Astrocyte of the spinal cord (primary cell): Measurements from ENCODE around the gene DNAH11.

ENCODE experiments used
- DNase-seq: peaks from one replicate; pipeline ENCODE4 v3.0.0; 2011; ENCODE audit warnings: low read depth, low spot score
- H3K4me3 ChIP-seq: 2 replicates; pipeline ENCODE4 v1.5.1; 2011; ENCODE audit warnings: low read depth, mild to moderate bottlenecking, low read length, moderate library complexity
- in situ Hi-C: cut with HindIII; loops from 2 replicates; pipeline ENCODE4 v1.10.0; 2017; ENCODE audit warnings: low sequenced_read_pairs
- TF ChIP-seq, protein P1 (sequence below): IDR thresholded peaks from 2 replicates; pipeline ENCODE4 v1.5.1; 2012; ENCODE audit warnings: low read depth, mild to moderate bottlenecking, low read length, inconsistent platforms

DNAH11 gene

DNA sequence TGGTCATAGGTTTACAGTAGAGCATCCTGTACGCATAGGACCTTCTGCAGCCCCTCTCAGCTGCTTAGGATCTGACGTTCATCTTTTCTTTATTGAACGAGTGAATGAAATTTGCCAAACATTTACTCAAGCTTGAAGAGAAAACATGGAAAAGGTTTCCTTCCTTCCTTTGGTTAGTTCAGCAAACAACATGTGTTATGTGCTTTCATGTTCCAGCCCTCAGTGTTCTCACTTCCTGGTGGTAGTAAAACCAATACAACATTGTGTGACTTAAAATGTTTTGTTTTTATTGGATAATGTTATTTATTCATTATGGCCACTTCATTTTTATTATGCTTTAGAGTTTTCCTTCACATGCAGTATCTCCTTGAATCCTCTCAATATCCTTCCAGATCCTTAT, 404.2 kb downstream of the DNAH11 start:
- in situ Hi-C loops: no loop called here
- TF ChIP-seq, protein P1, sequence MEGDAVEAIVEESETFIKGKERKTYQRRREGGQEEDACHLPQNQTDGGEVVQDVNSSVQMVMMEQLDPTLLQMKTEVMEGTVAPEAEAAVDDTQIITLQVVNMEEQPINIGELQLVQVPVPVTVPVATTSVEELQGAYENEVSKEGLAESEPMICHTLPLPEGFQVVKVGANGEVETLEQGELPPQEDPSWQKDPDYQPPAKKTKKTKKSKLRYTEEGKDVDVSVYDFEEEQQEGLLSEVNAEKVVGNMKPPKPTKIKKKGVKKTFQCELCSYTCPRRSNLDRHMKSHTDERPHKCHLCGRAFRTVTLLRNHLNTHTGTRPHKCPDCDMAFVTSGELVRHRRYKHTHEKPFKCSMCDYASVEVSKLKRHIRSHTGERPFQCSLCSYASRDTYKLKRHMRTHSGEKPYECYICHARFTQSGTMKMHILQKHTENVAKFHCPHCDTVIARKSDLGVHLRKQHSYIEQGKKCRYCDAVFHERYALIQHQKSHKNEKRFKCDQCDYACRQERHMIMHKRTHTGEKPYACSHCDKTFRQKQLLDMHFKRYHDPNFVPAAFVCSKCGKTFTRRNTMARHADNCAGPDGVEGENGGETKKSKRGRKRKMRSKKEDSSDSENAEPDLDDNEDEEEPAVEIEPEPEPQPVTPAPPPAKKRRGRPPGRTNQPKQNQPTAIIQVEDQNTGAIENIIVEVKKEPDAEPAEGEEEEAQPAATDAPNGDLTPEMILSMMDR: no peak
- no peak overlapping the region for H3K4me3 ChIP-seq
- no peak for DNase-seq

DNA sequence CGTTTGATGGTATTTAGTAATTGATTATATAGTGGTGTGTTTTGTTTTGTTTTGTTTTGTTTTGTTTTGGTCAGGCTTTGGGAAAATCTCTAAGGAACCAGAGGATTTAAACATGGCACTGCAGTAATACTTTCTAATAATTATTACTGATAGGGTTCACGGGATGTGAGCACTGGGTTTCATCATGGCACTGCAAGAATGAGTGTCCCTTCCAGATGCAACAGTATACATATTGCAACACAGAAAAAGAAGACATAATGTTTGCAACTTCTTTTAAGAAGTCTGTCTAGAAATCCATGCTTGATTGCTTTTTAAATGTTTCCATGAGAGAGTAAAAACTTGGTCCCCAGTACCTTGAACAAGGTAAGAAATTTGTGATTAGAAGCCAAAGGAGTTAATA, 405.1 kb downstream of the DNAH11 start:
- TF ChIP-seq, protein P1: no peak
- DNase-seq: no peak
- in situ Hi-C loops: no loop called here
- H3K4me3 ChIP-seq: no peak overlapping the region

DNA sequence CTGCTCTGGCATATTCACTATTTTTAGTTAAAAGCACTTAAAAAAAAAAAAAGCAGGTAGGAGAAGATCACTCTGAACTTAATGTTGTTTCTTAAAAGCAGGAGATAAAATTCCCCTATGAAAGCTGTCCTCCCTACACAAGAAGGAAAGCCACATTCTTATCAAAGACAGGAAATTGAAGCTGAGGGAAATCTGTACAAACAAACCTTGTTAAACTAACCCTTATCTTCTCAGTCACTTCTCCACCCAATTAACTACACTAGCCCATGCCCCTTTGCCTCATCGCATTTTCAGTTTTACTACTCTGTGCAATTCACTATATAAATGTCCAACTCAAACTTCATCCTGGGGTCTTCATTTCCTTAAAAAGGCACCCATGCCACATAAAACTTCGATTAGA, 405.5 kb downstream of the DNAH11 start:
- H3K4me3 ChIP-seq: no peak overlapping the region
- no peak for DNase-seq
- TF ChIP-seq, protein P1: no peak
- in situ Hi-C loops: no loop called here

DNA sequence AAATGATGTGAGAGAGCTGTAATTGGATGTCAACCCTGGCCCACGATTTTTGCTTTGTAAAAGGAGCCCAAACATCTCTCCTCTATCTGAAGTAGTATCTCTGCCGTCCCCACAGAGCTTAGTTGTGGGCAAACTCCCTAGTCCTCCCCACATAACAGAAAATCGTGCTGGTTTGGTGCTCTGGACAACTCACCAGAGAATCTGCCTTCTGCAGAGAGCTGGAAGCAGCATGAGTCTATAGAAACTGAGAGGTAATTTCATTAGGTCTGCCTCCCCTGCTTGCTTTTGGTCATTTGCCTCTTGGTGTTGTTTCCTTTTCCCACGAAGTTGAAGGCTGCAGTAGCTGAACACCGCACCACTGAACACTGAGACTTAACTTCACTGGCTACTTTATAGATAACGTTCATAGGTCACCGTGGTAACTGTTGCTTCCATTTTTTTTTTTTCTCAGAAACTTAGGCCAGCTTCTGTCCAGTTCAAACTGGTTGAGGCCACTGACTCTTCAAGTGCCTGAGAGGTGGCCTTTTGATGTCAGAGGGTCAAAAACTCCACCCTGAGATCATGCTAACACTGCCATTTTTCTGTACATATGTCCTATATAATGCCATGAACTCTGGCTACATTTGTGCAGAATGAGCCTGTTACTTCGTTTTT, 406.2 kb downstream of the DNAH11 start:
- TF ChIP-seq, protein P1: no peak
- DNase-seq: no peak
- in situ Hi-C loops: no loop called here
- no peak overlapping the region for H3K4me3 ChIP-seq
